H1 (cell line): ENCODE measurements around the gene CRTC3. TPM values are rescaled to one million over a fixed set of nuclear protein-coding genes. Genes with fewer than 3 reads are reported as not detected.

Experiments
- CTCF ChIA-PET: fragments of 300-600 bp; sonication (Branson Sonifier 250); formaldehyde crosslinking; loops from one replicate; lab custom pipeline; 2021; ENCODE audit not compliant: partially characterized antibody; lab: Charles Lee
- POLR2A ChIA-PET: fragments of 300-600 bp; sonication (Branson Sonifier 250); formaldehyde crosslinking; loops from one replicate; lab custom pipeline; 2021; ENCODE audit warnings: inconsistent platforms; ENCODE audit not compliant: partially characterized antibody; lab: Charles Lee
- DNase-seq, 2 experiments: peaks; one replicate each; pipeline versions ENCODE4 v3.0.0 to v3.0.0-alpha.2; 2010 to 2022; ENCODE audit warnings: low spot score in 2 of 2, low read depth in 1 of 2, mixed read lengths in 1 of 2
- FAIRE-seq: peaks from 2 replicates; lab custom pipeline; 2011; peaks lifted over from hg19 to GRCh38; lab: Jason Lieb, UNC
- H2AFZ ChIP-seq: 2 replicates; pipeline ENCODE4 v1.8.1; 2012; ENCODE audit warnings: low read length, inconsistent platforms
- H2AK5ac ChIP-seq: 2 replicates; pipeline ENCODE4 v1.6.1; 2013; ENCODE audit warnings: low read depth, low read length
- H2BK120ac ChIP-seq: replicated peaks from 2 replicates; pipeline ENCODE3; 2013; ENCODE audit warnings: low read depth, low read length, inconsistent platforms
- H2BK12ac ChIP-seq: 2 replicates; pipeline ENCODE4 v1.6.1; 2013; ENCODE audit warnings: low read depth, low read length
- H2BK15ac ChIP-seq: 2 replicates; pipeline ENCODE4 v1.6.1; 2013; ENCODE audit warnings: low read length
- H2BK20ac ChIP-seq: 2 replicates; pipeline ENCODE4 v1.6.1; 2013; ENCODE audit warnings: low read length
- H2BK5ac ChIP-seq: 2 replicates; pipeline ENCODE4 v1.6.1; 2013; ENCODE audit warnings: low read depth, low read length
- H3K14ac ChIP-seq: 2 replicates; pipeline ENCODE4 v1.6.1; 2013; ENCODE audit warnings: inconsistent platforms; ENCODE audit not compliant: insufficient read length
- H3K18ac ChIP-seq: 2 replicates; pipeline ENCODE4 v1.6.1; 2013; ENCODE audit warnings: low read length; ENCODE audit errors: extremely low read depth
- H3K23ac ChIP-seq: 2 replicates; pipeline ENCODE4 v1.6.1; 2013; ENCODE audit warnings: inconsistent platforms; ENCODE audit not compliant: insufficient read length
- H3K23me2 ChIP-seq: 2 replicates; pipeline ENCODE4 v1.6.1; 2013; ENCODE audit warnings: low read depth, low read length
- H3K27ac ChIP-seq: 2 replicates; pipeline ENCODE4 v1.6.1; 2011; ENCODE audit warnings: low read depth, low read length, inconsistent platforms
- H3K27me3 ChIP-seq, 4 experiments: replicated peaks in 1 of 4; 1 replicate in 1 of 4; 2 replicates in 3 of 4; pipeline versions ENCODE4 v1.6.1 to v1.8.1; 2011 to 2013; ENCODE audit warnings: low read length in 3 of 4, mild to moderate bottlenecking in 3 of 4, inconsistent platforms in 2 of 4, mixed read lengths in 2 of 4, moderate library complexity in 1 of 4; ENCODE audit not compliant: control insufficient read depth in 3 of 4, insufficient read depth in 3 of 4; ENCODE audit errors: extremely low read depth in 1 of 4
- H3K36me3 ChIP-seq, 4 experiments: 2 replicates each; pipeline versions ENCODE4 v1.6.1 to v1.8.1; 2011 to 2013; ENCODE audit warnings: mild to moderate bottlenecking in 4 of 4, low read length in 3 of 4, moderate library complexity in 2 of 4, control low read depth in 1 of 4, inconsistent platforms in 1 of 4; ENCODE audit not compliant: insufficient read depth in 4 of 4, control insufficient read depth in 2 of 4
- H3K4ac ChIP-seq: replicated peaks from 2 replicates; pipeline ENCODE3; 2013; ENCODE audit warnings: low read length, low read depth, mixed read lengths, inconsistent platforms; ENCODE audit not compliant: insufficient read length
- H3K4me1 ChIP-seq, 4 experiments: replicated peaks in 1 of 4; 1 replicate in 1 of 4; 2 replicates in 3 of 4; pipeline versions ENCODE4 v1.6.1 to v1.8.1; 2011 to 2013; ENCODE audit warnings: low read length in 3 of 4, inconsistent platforms in 2 of 4, mixed read lengths in 1 of 4; ENCODE audit not compliant: insufficient read depth in 4 of 4, control insufficient read depth in 3 of 4
- H3K4me2 ChIP-seq, 2 experiments: 2 replicates each; pipeline versions ENCODE4 v1.6.1 to v1.8.1; 2011 to 2013; ENCODE audit warnings: low read depth in 2 of 2, low read length in 2 of 2, control low read depth in 1 of 2, inconsistent platforms in 1 of 2, mild to moderate bottlenecking in 1 of 2; ENCODE audit not compliant: insufficient read depth in 1 of 2
- H3K4me3 ChIP-seq, 4 experiments: fragments of 200-600, 300-600 bp in 1 of 4; sonication (generic), shearing (Covaris generic), sonication (Bioruptor Twin) in 1 of 4; 2 replicates each; pipeline versions ENCODE4 v1.5.1 to v1.8.1; 2011 to 2016; ENCODE audit warnings: low read length in 4 of 4, low read depth in 3 of 4, control low read depth in 2 of 4, inconsistent platforms in 2 of 4, mild to moderate bottlenecking in 2 of 4, mixed read lengths in 1 of 4, moderate library complexity in 1 of 4; ENCODE audit not compliant: insufficient read depth in 2 of 4; ENCODE audit errors: extremely low read depth in 1 of 4
- H3K56ac ChIP-seq: replicated peaks from 2 replicates; pipeline ENCODE3; 2013; ENCODE audit warnings: low read depth, mild to moderate bottlenecking, mixed read lengths, low read length, inconsistent platforms; ENCODE audit not compliant: insufficient read length
- H3K79me1 ChIP-seq: 2 replicates; pipeline ENCODE4 v1.6.1; 2013; ENCODE audit warnings: low read depth, low read length, control low read depth
- H3K79me2 ChIP-seq, 2 experiments: 2 replicates each; pipeline versions ENCODE4 v1.6.1 to v1.8.1; 2012 to 2013; ENCODE audit warnings: low read length in 2 of 2, mild to moderate bottlenecking in 2 of 2, inconsistent platforms in 1 of 2; ENCODE audit not compliant: insufficient read depth in 2 of 2, control insufficient read depth in 1 of 2
- H3K9ac ChIP-seq, 4 experiments: replicated peaks in 1 of 4; 1 replicate in 1 of 4; 2 replicates in 3 of 4; pipeline versions ENCODE4 v1.6.1 to v1.8.1; 2011 to 2013; ENCODE audit warnings: low read depth in 3 of 4, low read length in 3 of 4, control low read depth in 2 of 4, mild to moderate bottlenecking in 2 of 4, moderate library complexity in 2 of 4, inconsistent platforms in 1 of 4; ENCODE audit errors: extremely low read depth in 1 of 4
- H3K9me3 ChIP-seq, 2 experiments: 2 replicates each; pipeline versions ENCODE4 v1.6.1 to v1.8.1; 2012 to 2013; ENCODE audit warnings: mild to moderate bottlenecking in 2 of 2, moderate library complexity in 2 of 2, control low read depth in 1 of 2, inconsistent platforms in 1 of 2, low read depth in 1 of 2, low read length in 1 of 2, mixed read lengths in 1 of 2; ENCODE audit not compliant: insufficient read depth in 2 of 2
- H4K20me1 ChIP-seq, 2 experiments: replicated peaks in 1 of 2; 2 replicates each; pipeline versions ENCODE3 to v1.8.1; 2011 to 2013; ENCODE audit warnings: inconsistent platforms in 2 of 2, low read length in 2 of 2, mild to moderate bottlenecking in 1 of 2; ENCODE audit not compliant: insufficient read depth in 2 of 2, control insufficient read depth in 1 of 2
- H4K5ac ChIP-seq: 2 replicates; pipeline ENCODE4 v1.6.1; 2013; ENCODE audit warnings: low read length, low read depth, mixed read lengths, inconsistent platforms; ENCODE audit not compliant: insufficient read length
- H4K8ac ChIP-seq: 2 replicates; pipeline ENCODE4 v1.8.0; 2013; ENCODE audit warnings: mild to moderate bottlenecking, moderate library complexity, low read length, inconsistent platforms; ENCODE audit not compliant: insufficient read depth; ENCODE audit errors: extremely low read depth
- H4K91ac ChIP-seq: replicated peaks from 2 replicates; pipeline ENCODE3; 2013; ENCODE audit warnings: low read length, mixed read lengths, inconsistent platforms; ENCODE audit not compliant: insufficient read length
- BACH1 ChIP-seq: IDR thresholded peaks from 2 replicates; pipeline ENCODE4 v1.6.1; 2012; ENCODE audit warnings: low read length, improper control_type of control experiment
- BCL11A ChIP-seq, 2 experiments: IDR thresholded peaks; one replicate each; pipeline ENCODE4 v1.6.1; 2011; ENCODE audit warnings: low read depth in 2 of 2, low read length in 2 of 2, mild to moderate bottlenecking in 2 of 2
- CBX5 ChIP-seq: fragments of 300-800, 300-1000 bp; sonication (generic); IDR thresholded peaks from 2 replicates; pipeline ENCODE4 v1.7.1; 2016; ENCODE audit warnings: antibody characterized with exemption, low read length, low read depth
- CREB1 ChIP-seq: IDR thresholded peaks from 2 replicates; pipeline ENCODE4 v1.6.1; 2012; ENCODE audit warnings: inconsistent platforms
- EP300 ChIP-seq, 2 experiments: IDR thresholded peaks; 1 replicate in 1 of 2; 2 replicates in 1 of 2; pipeline ENCODE4 v1.6.1; 2011 to 2012; ENCODE audit warnings: low read depth in 2 of 2, low read length in 2 of 2, mild to moderate bottlenecking in 2 of 2, borderline replicate concordance in 1 of 2, inconsistent platforms in 1 of 2, moderate library complexity in 1 of 2
- EZH2 ChIP-seq: fragments of 200-600 bp; sonication (generic); IDR thresholded peaks from 2 replicates; pipeline ENCODE4 v1.7.1; 2012; ENCODE audit warnings: low read depth, mild to moderate bottlenecking, moderate library complexity, low read length, inconsistent platforms; ENCODE audit not compliant: severe bottlenecking
- FOSL1 ChIP-seq: IDR thresholded peaks from 2 replicates; pipeline ENCODE4 v1.6.1; 2011; ENCODE audit warnings: mild to moderate bottlenecking, low read depth, low read length, moderate library complexity; ENCODE audit not compliant: insufficient read depth
- HDAC6 ChIP-seq: IDR thresholded peaks from one replicate; pipeline ENCODE4 v1.7.1; 2012; ENCODE audit warnings: low read depth, mild to moderate bottlenecking, inconsistent platforms, low read length, moderate library complexity
- JUN ChIP-seq: IDR thresholded peaks from 2 replicates; pipeline ENCODE4 v1.6.1; 2011; ENCODE audit warnings: low read depth, mild to moderate bottlenecking, improper control_type of control experiment, low read length
- KDM4A ChIP-seq: IDR thresholded peaks from one replicate; pipeline ENCODE4 v1.7.1; 2012; ENCODE audit warnings: low read depth, mild to moderate bottlenecking, moderate library complexity, low read length, inconsistent platforms; ENCODE audit not compliant: severe bottlenecking
- NRF1 ChIP-seq: IDR thresholded peaks from 2 replicates; pipeline ENCODE4 v1.6.1; 2011; ENCODE audit warnings: mild to moderate bottlenecking, low read depth, low read length, improper control_type of control experiment
- SAP30 ChIP-seq: fragments of 300-600 bp; sonication (generic); IDR thresholded peaks from 2 replicates; pipeline ENCODE4 v1.7.1; 2012; ENCODE audit warnings: low read length, moderate library complexity, mild to moderate bottlenecking, inconsistent platforms; ENCODE audit not compliant: insufficient read depth, insufficient replicate concordance
- SIN3A ChIP-seq, 2 experiments: IDR thresholded peaks in 1 of 2; conservative IDR thresholded peaks in 1 of 2; 2 replicates each; pipeline ENCODE4 v1.6.1; 2011 to 2012; ENCODE audit warnings: low read length in 2 of 2, improper control_type of control experiment in 1 of 2, low read depth in 1 of 2, mild to moderate bottlenecking in 1 of 2
- SIRT6 ChIP-seq: IDR thresholded peaks from one replicate; pipeline ENCODE4 v1.7.1; 2012; ENCODE audit warnings: low read length, inconsistent platforms
- TAF7 ChIP-seq: optimal IDR thresholded peaks from 2 replicates; pipeline ENCODE3; 2011; ENCODE audit warnings: low read depth, mild to moderate bottlenecking, inconsistent platforms, low read length, moderate library complexity, borderline replicate concordance
- WGBS, 2 experiments: shearing (Covaris generic) in 1 of 2; methylation state at CpG; one replicate each; pipeline versions ENCODE4 v1.1.6 to v1.1.7; 2013 to 2015; ENCODE audit warnings: low lambda C conversion rate in 2 of 2, mixed read lengths in 2 of 2, inconsistent platforms in 1 of 2, low coverage in 1 of 2, missing lambda C conversion rate in 1 of 2; ENCODE audit not compliant: insufficient replicate concordance in 2 of 2, insufficient coverage in 1 of 2, insufficient read length in 1 of 2; ENCODE audit errors: extremely low coverage in 1 of 2, missing lambda C conversion rate in 1 of 2; 5-methylcytosine and 5-hydroxymethylcytosine counted together
- polyA plus RNA-seq, 7 experiments: library from polyadenylated mRNA; depleted of rRNA in 3 of 7; stranded (reverse) in 5 of 7; unstranded in 2 of 7; fragments of >200 nt in 5 of 7; fragments of 200-250 nt in 2 of 7; gene quantifications; 1 replicate in 5 of 7; 2 replicates in 1 of 7; 4 replicates in 1 of 7; pipeline versions ENCODE4 v1.2.1 to v1.2.3, GENCODE V29; 2011 to 2013; ENCODE audit warnings: missing spikeins in 2 of 7, mixed read lengths in 2 of 7
- total RNA-seq: library from RNA; stranded (reverse); fragmentation: NEBNext Ultra II Directional; extraction: Animal tissue kit (Norgen Biotek cat#: 25700); gene quantifications from 2 replicates; pipeline ENCODE4 v1.2.1, GENCODE V29; 2021

CRTC3 gene
- total and polyA plus RNA-seq, 2 of the 8 experiments (the other 6 are each of a cell fraction or from before 2014, with no cell fraction given), result 5.0 to 5.3 TPM

- Histone ChIP-seq H2AFZ (no peak overlapping the region), H3K79me1 (no peaks in the 10 kb centered on the region), H2BK5ac (no peak overlapping the region), H4K8ac (no peak overlapping the region), H3K23me2 (no peaks in the 10 kb centered on the region), H3K27ac (no peak overlapping the region), H3K9me3 (no peaks in the 10 kb centered on the region), H4K20me1 (no peaks in the 10 kb centered on the region), H3K23ac (no peak overlapping the region), H3K18ac (no peak overlapping the region), H2BK12ac (no peak overlapping the region), H3K56ac (no peak overlapping the region), H3K9ac (no peak overlapping the region), H3K4me1 (no peaks in the 10 kb centered on the region), H2BK120ac (no peak overlapping the region), H3K4me2 (no peak overlapping the region), H4K5ac (no peak overlapping the region), H3K4me3 (no peak overlapping the region), H3K79me2 (no peaks in the 10 kb centered on the region), H2AK5ac (no peak overlapping the region), H2BK20ac (no peak overlapping the region), H2BK15ac (no peak overlapping the region), H4K91ac (no peak overlapping the region), H3K36me3 (peaks cover 16 to 75% (median 45%) of the 10 kb centered on the region in 4 experiments), H3K14ac (no peak overlapping the region), H3K4ac (no peak overlapping the region), H3K27me3 (no peaks in the 10 kb centered on the region)
- ChIA-PET POLR2A (no interaction called here), CTCF (interaction anchor here (3.9 kb wide), 1 partner anchor 13 kb away, joined by 14 read pairs; no protein-coding TSS in a partner anchor)
- DNase-seq (no peak), FAIRE-seq (no peak)
- WGBS, 2 experiments, result 90% methylated on average over 3 of the region's 3 CpGs; no CpG with 5 or more reads in 1 of the 2 experiments
- TF ChIP-seq HDAC6, result no peak
- TF ChIP-seq BACH1, result no peak
- TF ChIP-seq TAF7, result no peak
- no peak for TF ChIP-seq EP300 (IDR thresholded peaks at IDR 0.05; ENCODE audit: borderline replicate concordance in 1 of 2, low read depth in 2 of 2, low read length in 2 of 2)
- no peak for TF ChIP-seq EZH2
- no peak for TF ChIP-seq CBX5
- TF ChIP-seq SIRT6, result no peak
- TF ChIP-seq KDM4A, result no peak
- no peak for TF ChIP-seq FOSL1
- no peak for TF ChIP-seq SAP30
- TF ChIP-seq CREB1, result no peak
- no peak for TF ChIP-seq SIN3A (conservative IDR thresholded peaks at IDR 0.05 in 1 of 2, IDR thresholded peaks at IDR 0.05 in 1 of 2; ENCODE audit: low read depth in 1 of 2, low read length in 2 of 2)
- TF ChIP-seq NRF1, result no peak
- no peak for TF ChIP-seq JUN
- TF ChIP-seq BCL11A (IDR thresholded peaks at IDR 0.05; ENCODE audit: low read depth in 2 of 2, low read length in 2 of 2), result no peak
These were observed 34.7 kb upstream of the CRTC3 start for GRCh38 chr15:90495067-90495466.
